Measurements from ENCODE around the gene THAP7.
"Not testable (repeated sequence)": the region's sequence is repeated elsewhere in the genome, so short reads cannot be mapped to it uniquely, and the experiment has no call there.

Gene THAP7

DNA sequence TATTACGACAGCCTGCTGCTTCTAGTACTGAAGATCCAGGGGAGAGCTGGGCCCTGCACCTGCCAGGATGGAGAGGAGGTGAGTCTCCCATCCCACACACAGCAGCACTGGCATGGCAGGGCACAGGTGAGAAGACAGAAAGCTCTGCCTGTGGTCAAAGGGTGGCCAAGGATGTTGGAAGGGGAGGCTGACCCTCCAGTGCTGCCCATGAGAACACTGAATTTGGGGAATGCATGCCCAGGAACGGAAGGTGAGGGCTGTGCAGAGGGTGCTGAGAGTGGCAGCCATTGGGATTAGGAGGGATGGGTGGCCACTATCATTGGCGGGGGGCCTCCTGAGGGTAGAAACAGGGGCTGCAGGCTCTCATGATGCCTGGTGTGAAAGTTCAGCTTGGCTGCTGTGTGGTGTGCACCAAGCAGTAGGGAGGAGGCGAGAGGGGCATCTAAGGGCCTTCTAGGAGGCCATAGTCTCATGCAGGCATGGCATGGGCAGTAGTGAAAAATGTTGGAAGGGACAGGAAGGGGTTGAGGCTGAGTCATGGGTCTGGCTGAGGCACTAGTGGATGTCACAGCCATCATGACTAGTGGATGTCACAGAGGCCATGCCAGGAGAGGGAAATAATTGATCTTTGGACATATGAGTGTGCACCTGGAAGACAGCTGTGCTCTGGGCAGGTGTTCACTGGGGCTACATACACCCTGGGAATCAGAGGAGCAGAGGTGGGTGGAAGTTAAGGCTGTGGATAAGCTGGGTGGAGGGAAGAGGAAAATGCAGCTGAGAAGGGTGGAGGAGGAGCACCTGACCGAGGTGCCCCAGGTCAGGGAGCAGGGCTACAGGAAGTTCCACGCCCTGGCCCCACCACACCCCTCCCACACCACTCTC lies 41.3 kb upstream of the THAP7 start:
- Histone ChIP-seq H3K9me3 (ENCODE audit: control insufficient read depth, low read length) (no peaks in the 10 kb centered on the region), H3K4me1 (ENCODE audit: control insufficient read depth, insufficient read depth, low read length, poor library complexity, severe bottlenecking) (peaks cover 18% of the 10 kb centered on the region), H3K36me3 (ENCODE audit: control insufficient read depth, insufficient read depth, low read length) (no peaks in the 10 kb centered on the region), H3K4me3 (ENCODE audit: extremely low read depth, insufficient read depth, low read length, poor library complexity, severe bottlenecking) (no peak overlapping the region), H3K27ac (ENCODE audit: low read depth, low read length, severe bottlenecking) (no peak overlapping the region)
- 91 to 92% methylated on average over 5 of the region's 6 CpGs for WGBS, 2 experiments (ENCODE audit: insufficient coverage in 2 of 2)

DNA sequence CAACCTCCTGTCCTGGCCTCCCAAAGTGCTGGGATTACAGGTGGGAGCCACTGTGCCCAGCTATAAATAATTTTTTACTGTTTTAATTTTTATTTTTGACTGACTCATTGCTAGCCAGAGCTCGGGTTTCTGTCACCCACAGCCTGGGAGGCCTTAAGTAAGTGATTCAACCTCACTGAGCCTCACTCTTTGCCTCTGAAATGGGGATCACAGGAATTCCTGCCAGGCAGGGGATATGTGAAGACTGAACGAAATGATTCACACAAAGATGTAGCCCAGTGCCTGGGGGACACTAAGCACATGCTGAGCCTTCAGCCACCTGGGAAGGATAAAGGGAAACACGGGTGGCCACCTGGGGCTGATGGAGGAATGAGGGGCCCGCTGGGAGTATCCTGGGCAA lies 40.0 kb upstream of the THAP7 start:
- no peak overlapping the region for H3K27ac ChIP-seq (ENCODE audit: low read depth, low read length, severe bottlenecking)
- no peaks in the 10 kb centered on the region for H3K9me3 ChIP-seq (ENCODE audit: control insufficient read depth, low read length)
- 70 to 83% methylated on average over 3 to 4 of the region's 4 CpGs for WGBS, 2 experiments (ENCODE audit: insufficient coverage in 2 of 2)
- no peak overlapping the region for H3K4me3 ChIP-seq (ENCODE audit: extremely low read depth, insufficient read depth, low read length, poor library complexity, severe bottlenecking)
- H3K36me3 ChIP-seq (ENCODE audit: control insufficient read depth, insufficient read depth, low read length), result no peaks in the 10 kb centered on the region
- peaks cover 22% of the 10 kb centered on the region for H3K4me1 ChIP-seq (ENCODE audit: control insufficient read depth, insufficient read depth, low read length, poor library complexity, severe bottlenecking)

DNA sequence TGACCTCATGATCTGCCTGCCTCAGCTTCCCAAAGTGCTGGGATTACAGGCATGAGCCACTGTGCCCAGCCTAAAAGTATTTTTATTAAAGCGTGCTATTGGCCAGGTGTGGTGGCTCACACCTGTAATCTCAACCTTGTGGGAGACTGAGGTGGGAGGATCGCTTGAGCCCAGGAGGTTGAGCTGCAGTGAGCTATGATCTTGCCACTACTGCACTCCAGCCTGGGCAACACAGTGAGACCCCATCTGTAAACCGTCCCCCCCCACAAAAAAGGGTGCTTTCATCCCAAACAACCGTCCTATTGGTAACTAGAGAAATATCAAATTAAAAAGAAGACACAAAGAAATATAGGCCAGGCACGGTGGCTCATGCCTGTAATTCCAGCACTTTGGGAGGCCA lies 37.2 kb upstream of the THAP7 start:
- H3K36me3 ChIP-seq (ENCODE audit: control insufficient read depth, insufficient read depth, low read length); H3K27ac ChIP-seq (ENCODE audit: low read depth, low read length, severe bottlenecking); H3K9me3 ChIP-seq (ENCODE audit: control insufficient read depth, low read length); H3K4me3 ChIP-seq (ENCODE audit: extremely low read depth, insufficient read depth, low read length, poor library complexity, severe bottlenecking): not testable (repeated sequence)
- peaks cover 10% of the 10 kb centered on the region for H3K4me1 ChIP-seq (ENCODE audit: control insufficient read depth, insufficient read depth, low read length, poor library complexity, severe bottlenecking)
- WGBS, 2 experiments (ENCODE audit: insufficient coverage in 2 of 2), result 85 to 86% methylated on average over 2 to 4 of the region's 5 CpGs

DNA sequence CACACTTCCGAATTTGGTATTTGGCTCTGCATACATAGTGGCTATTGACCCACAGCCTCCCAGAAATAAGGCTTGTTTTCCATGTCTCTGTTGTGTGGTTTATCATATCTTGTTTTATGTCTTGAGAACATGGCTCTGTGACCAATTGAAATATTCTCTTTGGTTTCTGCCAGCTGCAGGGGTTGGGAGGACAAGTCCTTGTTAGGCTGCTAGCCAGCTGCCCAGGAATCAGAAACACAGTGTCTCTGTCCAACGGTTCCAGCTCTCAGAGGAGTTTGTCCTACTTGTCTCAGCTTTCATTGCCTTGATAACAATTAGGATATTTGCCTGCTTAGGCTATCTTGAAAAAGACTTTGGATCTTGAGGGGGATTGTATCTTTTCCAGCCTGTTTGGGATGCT lies 36.5 kb upstream of the THAP7 start:
- H3K27ac ChIP-seq (ENCODE audit: low read depth, low read length, severe bottlenecking), result peak overlapping the region; percentile 80
- 90 to 100% methylated on average over 1 of the region's 2 CpGs for WGBS, 2 experiments (ENCODE audit: insufficient coverage in 2 of 2)
- no peaks in the 10 kb centered on the region for H3K36me3 ChIP-seq (ENCODE audit: control insufficient read depth, insufficient read depth, low read length)
- H3K9me3 ChIP-seq (ENCODE audit: control insufficient read depth, low read length), result no peaks in the 10 kb centered on the region
- H3K4me1 ChIP-seq (ENCODE audit: control insufficient read depth, insufficient read depth, low read length, poor library complexity, severe bottlenecking), result peaks cover 9% of the 10 kb centered on the region
- H3K4me3 ChIP-seq (ENCODE audit: extremely low read depth, insufficient read depth, low read length, poor library complexity, severe bottlenecking), result no peak overlapping the region

DNA sequence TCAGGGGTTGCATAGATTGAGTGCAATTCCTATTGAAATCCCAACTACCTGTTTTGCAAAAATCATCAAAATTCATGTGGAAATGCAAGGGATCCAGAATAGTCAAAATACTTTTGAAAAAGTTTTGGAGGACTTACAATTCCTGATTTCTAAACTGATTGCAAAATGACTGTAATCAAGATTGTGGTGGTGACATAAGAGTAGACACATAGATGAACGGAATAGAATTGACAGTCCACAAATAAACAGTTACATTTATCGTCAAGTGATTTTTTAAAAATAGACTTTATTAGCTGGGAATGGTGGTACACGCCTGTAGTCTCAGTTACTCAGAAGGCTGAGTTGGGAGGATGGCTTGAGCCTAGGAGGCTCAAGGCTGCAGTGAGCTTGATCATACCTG lies 33.1 kb upstream of the THAP7 start:
- Histone ChIP-seq H3K9me3 (ENCODE audit: control insufficient read depth, low read length) (no peaks in the 10 kb centered on the region), H3K36me3 (ENCODE audit: control insufficient read depth, insufficient read depth, low read length) (no peaks in the 10 kb centered on the region), H3K4me1 (ENCODE audit: control insufficient read depth, insufficient read depth, low read length, poor library complexity, severe bottlenecking) (peaks cover 21% of the 10 kb centered on the region), H3K27ac (ENCODE audit: low read depth, low read length, severe bottlenecking) (no peak overlapping the region), H3K4me3 (ENCODE audit: extremely low read depth, insufficient read depth, low read length, poor library complexity, severe bottlenecking) (no peak overlapping the region)
- 87 to 100% methylated on average over 1 of the region's 3 CpGs for WGBS, 2 experiments (ENCODE audit: insufficient coverage in 2 of 2)

DNA sequence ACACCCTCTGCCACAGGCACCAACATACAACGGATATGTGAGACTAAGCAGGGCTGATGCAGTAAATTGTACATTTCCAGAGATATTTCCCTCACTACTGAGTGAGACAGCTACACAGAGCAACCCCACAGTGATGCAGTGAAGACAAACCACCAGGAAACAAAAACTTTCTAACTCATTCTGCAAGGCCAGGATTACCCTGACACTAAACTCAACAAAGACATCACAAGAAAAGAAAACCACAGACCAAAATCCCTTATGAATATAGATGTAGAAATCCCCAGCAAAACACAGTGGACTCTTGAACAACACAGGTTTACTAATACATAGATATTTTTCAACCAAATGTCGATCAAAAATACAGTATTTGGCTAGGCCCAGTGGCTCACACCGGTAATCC lies 32.0 kb upstream of the THAP7 start:
- Histone ChIP-seq H3K4me3 (ENCODE audit: extremely low read depth, insufficient read depth, low read length, poor library complexity, severe bottlenecking) (no peak overlapping the region), H3K9me3 (ENCODE audit: control insufficient read depth, low read length) (no peaks in the 10 kb centered on the region), H3K36me3 (ENCODE audit: control insufficient read depth, insufficient read depth, low read length) (no peaks in the 10 kb centered on the region), H3K4me1 (ENCODE audit: control insufficient read depth, insufficient read depth, low read length, poor library complexity, severe bottlenecking) (peaks cover 21% of the 10 kb centered on the region), H3K27ac (ENCODE audit: low read depth, low read length, severe bottlenecking) (no peak overlapping the region)
- WGBS, 2 experiments (ENCODE audit: insufficient coverage in 2 of 2), result 100% methylated on average over 2 of the region's 3 CpGs

DNA sequence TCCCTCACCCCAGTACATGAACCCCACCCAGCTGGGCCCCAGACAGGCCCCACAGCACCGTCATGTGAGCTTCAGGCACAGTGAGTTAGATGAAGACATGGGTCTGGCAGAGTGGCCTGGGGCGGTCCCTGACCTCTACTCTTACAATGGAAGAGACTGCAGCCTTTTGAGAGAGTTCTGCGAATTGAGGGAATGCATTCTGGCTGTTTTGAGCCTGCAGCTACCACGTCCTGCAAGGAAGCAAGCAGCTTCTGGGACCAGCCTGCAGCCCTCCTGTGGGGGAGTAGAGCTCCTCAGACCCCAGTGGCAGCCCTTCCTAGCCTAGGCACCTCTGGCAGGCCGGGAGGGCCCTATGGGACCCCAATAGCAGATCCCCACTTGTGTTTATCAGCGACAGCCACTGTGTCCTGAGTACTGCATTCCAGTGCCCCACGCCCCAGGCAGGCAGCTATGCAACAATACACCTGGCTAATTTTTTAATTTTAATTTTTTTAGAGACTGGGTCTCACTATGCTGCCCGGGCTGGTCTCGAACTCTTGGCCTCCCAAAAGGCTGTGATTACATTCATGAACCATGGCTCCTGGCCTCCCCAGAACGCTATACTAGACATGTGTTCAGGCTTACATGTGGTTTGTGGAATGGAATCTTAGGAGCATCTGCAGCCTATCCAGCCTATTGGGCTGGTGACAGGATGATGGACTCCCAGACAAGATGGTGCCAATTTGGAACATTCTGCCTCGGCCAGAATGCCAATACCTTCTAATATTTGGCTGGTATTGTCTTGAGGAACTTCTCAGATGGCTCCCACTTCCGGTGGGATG lies 31.2 kb upstream of the THAP7 start:
- Histone ChIP-seq H3K9me3 (ENCODE audit: control insufficient read depth, low read length) (no peaks in the 10 kb centered on the region), H3K4me3 (ENCODE audit: extremely low read depth, insufficient read depth, low read length, poor library complexity, severe bottlenecking) (no peak overlapping the region), H3K4me1 (ENCODE audit: control insufficient read depth, insufficient read depth, low read length, poor library complexity, severe bottlenecking) (peaks cover 15% of the 10 kb centered on the region), H3K36me3 (ENCODE audit: control insufficient read depth, insufficient read depth, low read length) (no peaks in the 10 kb centered on the region), H3K27ac (ENCODE audit: low read depth, low read length, severe bottlenecking) (no peak overlapping the region)
- WGBS, 2 experiments (ENCODE audit: insufficient coverage in 2 of 2), result 66 to 85% methylated on average over 10 of the region's 12 CpGs

DNA sequence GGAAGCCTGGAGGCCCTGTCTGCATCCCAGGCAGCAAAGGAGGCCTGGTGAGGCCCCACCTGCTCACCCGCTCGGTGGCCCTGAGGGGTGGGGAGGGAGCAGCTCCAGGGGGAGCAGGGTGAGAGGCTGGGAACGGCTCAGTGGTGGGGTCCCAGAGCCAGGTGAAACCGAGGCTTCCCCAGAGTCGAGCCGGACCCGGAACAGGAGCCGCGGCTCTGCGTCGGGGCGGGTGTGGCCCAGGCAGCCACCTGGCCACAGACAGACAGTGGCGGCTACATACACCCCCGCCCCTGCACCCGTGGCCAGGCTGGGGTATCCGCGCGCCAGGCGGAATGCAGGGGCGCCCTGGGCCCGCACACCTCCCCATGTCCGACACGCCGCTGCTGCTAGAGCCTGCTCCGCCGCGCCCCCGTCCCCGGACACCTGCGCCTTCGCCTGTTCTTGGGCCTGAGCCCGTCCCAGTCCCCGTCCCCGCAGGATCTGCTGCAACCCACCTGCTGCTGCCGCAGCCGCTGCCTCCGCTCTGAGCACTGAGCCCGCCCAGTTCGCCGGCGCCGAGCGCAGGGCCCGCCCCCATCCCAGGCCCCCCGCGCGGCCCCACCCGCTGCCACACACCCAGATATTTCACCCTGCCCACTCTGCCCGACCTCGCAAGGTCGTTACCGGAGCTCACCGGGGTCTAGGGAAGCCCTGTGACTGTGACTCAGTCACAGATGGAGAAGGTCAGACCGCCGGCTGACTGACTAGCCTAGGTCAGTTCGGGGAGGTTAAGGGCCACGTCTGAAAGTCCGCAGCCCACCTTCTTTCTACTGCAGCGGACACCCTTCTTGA lies 30.3 kb upstream of the THAP7 start, which contains the start of gene SLC7A4:
TSS of gene SLC7A4 (minus strand) at position 525 of the 831 bp plus-strand sequence. CDS start 749 bp downstream, outside the sequence.
- WGBS, 2 experiments (ENCODE audit: insufficient coverage in 2 of 2), result 9 to 11% methylated on average over 33 to 55 of the region's 59 CpGs
- no peaks in the 10 kb centered on the region for H3K9me3 ChIP-seq (ENCODE audit: control insufficient read depth, low read length)
- no peak within 1 kb of the TSS for H3K27ac ChIP-seq (ENCODE audit: low read depth, low read length, severe bottlenecking)
- peak within 1 kb of the TSS; percentile 14 for H3K4me3 ChIP-seq (ENCODE audit: extremely low read depth, insufficient read depth, low read length, poor library complexity, severe bottlenecking)
- peaks cover 11% of the 10 kb centered on the region for H3K4me1 ChIP-seq (ENCODE audit: control insufficient read depth, insufficient read depth, low read length, poor library complexity, severe bottlenecking)
- no peaks in the 10 kb centered on the region for H3K36me3 ChIP-seq (ENCODE audit: control insufficient read depth, insufficient read depth, low read length)

DNA sequence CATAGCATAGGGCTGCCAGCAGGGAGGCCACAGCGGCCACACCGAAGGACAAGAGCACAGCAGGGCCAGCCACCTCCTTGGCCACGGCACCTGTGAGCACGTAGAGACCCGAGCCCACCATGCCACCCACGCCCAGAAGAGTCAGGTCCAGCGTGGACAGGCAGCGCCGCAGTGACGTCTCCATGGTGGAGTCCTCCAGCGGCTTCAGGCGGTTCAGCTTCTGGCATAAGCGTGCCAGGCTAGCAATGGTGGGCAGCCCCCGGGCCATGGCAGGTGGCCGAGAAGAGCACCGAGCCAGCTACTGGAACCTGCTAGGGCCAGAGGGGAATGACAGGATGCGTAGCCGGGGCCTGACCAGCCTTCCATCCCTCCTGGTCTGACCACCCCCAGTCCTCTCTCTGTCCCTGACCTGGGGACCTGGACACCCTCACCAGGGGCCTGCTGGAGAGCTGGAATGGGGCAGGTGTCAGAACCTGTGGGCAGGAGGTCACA lies 29.7 kb upstream of the THAP7 start:
- Histone ChIP-seq H3K27ac (ENCODE audit: low read depth, low read length, severe bottlenecking) (no peak overlapping the region), H3K9me3 (ENCODE audit: control insufficient read depth, low read length) (no peaks in the 10 kb centered on the region), H3K4me3 (ENCODE audit: extremely low read depth, insufficient read depth, low read length, poor library complexity, severe bottlenecking) (no peak overlapping the region), H3K36me3 (ENCODE audit: control insufficient read depth, insufficient read depth, low read length) (no peaks in the 10 kb centered on the region), H3K4me1 (ENCODE audit: control insufficient read depth, insufficient read depth, low read length, poor library complexity, severe bottlenecking) (peaks cover 11% of the 10 kb centered on the region)
- 88 to 92% methylated on average over 16 to 18 of the region's 18 CpGs for WGBS, 2 experiments (ENCODE audit: insufficient coverage in 2 of 2)

All from mesodermal cell (in vitro differentiated cells).